Measurements from ENCODE around the gene ANKS1A.

DNA sequence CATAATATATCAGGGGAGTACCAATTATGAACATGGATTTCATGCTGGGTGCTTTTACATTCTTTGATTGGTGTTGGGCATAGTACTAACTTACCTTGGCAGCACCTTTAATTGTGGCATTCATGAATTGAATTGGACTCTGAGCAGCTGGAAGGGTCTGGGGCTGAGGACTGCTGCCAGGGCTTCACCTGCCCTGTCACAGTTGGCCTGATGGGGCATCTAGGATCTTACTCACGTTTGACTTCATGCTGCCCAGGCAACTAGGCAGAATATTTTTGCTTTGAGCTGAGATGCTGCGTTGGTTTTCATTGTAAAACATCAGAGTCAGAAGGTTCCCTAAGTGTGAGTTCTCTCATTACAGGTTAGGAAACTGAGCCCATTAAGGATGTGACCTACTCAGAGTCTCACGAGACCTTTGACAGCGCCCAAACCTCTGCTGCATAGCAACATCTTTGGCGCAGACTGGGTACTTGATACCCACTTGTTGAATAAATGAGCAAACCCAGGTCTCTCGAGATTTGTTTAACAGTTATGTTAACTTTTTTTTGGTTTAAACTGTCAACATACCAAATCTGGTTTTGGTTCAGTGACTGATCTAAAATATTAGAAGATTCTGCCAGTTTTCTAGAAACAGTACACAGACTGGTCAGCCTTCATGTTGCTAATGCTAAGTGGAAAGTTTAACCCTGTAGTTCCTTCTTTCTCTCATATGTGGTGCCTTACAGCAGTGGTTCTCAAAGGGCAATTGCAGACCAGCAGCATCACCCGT, 147.2 kb downstream of the ANKS1A start:
- TF ChIP-seq, protein P1, sequence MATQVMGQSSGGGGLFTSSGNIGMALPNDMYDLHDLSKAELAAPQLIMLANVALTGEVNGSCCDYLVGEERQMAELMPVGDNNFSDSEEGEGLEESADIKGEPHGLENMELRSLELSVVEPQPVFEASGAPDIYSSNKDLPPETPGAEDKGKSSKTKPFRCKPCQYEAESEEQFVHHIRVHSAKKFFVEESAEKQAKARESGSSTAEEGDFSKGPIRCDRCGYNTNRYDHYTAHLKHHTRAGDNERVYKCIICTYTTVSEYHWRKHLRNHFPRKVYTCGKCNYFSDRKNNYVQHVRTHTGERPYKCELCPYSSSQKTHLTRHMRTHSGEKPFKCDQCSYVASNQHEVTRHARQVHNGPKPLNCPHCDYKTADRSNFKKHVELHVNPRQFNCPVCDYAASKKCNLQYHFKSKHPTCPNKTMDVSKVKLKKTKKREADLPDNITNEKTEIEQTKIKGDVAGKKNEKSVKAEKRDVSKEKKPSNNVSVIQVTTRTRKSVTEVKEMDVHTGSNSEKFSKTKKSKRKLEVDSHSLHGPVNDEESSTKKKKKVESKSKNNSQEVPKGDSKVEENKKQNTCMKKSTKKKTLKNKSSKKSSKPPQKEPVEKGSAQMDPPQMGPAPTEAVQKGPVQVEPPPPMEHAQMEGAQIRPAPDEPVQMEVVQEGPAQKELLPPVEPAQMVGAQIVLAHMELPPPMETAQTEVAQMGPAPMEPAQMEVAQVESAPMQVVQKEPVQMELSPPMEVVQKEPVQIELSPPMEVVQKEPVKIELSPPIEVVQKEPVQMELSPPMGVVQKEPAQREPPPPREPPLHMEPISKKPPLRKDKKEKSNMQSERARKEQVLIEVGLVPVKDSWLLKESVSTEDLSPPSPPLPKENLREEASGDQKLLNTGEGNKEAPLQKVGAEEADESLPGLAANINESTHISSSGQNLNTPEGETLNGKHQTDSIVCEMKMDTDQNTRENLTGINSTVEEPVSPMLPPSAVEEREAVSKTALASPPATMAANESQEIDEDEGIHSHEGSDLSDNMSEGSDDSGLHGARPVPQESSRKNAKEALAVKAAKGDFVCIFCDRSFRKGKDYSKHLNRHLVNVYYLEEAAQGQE (IDR thresholded peaks at IDR 0.05; ENCODE audit: low read depth) = no peak
- no peak for TF ChIP-seq RAD21 (IDR thresholded peaks at IDR 0.05; ENCODE audit: low read depth)
- no peak for TF ChIP-seq EP300 (IDR thresholded peaks at IDR 0.05; ENCODE audit: borderline replicate concordance)
- no peak for TF ChIP-seq EGR1 (IDR thresholded peaks at IDR 0.05)
- no peak for TF ChIP-seq TEAD4 (IDR thresholded peaks at IDR 0.05)
- TF ChIP-seq, protein P2, sequence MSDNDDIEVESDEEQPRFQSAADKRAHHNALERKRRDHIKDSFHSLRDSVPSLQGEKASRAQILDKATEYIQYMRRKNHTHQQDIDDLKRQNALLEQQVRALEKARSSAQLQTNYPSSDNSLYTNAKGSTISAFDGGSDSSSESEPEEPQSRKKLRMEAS (IDR thresholded peaks at IDR 0.05) = no peak
- TF ChIP-seq ZBTB7A (IDR thresholded peaks at IDR 0.05; ENCODE audit: low read depth) = no peak
- TF ChIP-seq, protein P3, sequence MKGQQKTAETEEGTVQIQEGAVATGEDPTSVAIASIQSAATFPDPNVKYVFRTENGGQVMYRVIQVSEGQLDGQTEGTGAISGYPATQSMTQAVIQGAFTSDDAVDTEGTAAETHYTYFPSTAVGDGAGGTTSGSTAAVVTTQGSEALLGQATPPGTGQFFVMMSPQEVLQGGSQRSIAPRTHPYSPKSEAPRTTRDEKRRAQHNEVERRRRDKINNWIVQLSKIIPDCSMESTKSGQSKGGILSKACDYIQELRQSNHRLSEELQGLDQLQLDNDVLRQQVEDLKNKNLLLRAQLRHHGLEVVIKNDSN (IDR thresholded peaks at IDR 0.05) = no peak
